Activated CD4-positive, alpha-beta T cell treated with anti-CD3 and anti-CD28 coated beads for 36 hours (primary cell): ENCODE results near the gene KMO. TPM values are rescaled to one million over a fixed set of nuclear protein-coding genes. Genes with fewer than 3 reads are reported as not detected.
A peak's percentile ranks its signal among the peaks of the same experiment; 100 is the strongest.

Source experiments
- ATAC-seq: fragments of 200-7000 bp; cut with Tn5 transposase; one replicate; pipeline ENCODE4 v1.10.0; 2021; ENCODE audit warnings: mild to moderate bottlenecking, moderate library complexity
- CTCF ChIA-PET: fragments of 350-600 bp; sonication (Branson Sonifier 250); formaldehyde crosslinking; loops from one replicate; lab custom pipeline; 2021; ENCODE audit warnings: antibody characterized with exemption; lab: Charles Lee
- POLR2A ChIA-PET: fragments of 350-600 bp; sonication (Branson Sonifier 250); formaldehyde crosslinking; loops from one replicate; lab custom pipeline; 2021; ENCODE audit warnings: antibody characterized with exemption, inconsistent platforms; lab: Charles Lee
- DNase-seq: peaks from one replicate; pipeline ENCODE4 v3.0.0-alpha.2; 2020
- H3K27ac Mint-ChIP-seq: one replicate; pipeline ENCODE4 v1.8.0; 2021; ENCODE audit warnings: mixed read lengths
- H3K27me3 Mint-ChIP-seq: one replicate; pipeline ENCODE4 v1.8.0; 2021; ENCODE audit warnings: mixed read lengths
- H3K36me3 Mint-ChIP-seq: one replicate; pipeline ENCODE4 v1.8.0; 2021; ENCODE audit warnings: low read depth, mixed read lengths
- H3K4me1 Mint-ChIP-seq: one replicate; pipeline ENCODE4 v1.8.0; 2021; ENCODE audit warnings: mixed read lengths
- H3K4me3 Mint-ChIP-seq: one replicate; pipeline ENCODE4 v1.8.0; 2021; ENCODE audit warnings: mild to moderate bottlenecking, moderate library complexity, mixed read lengths
- H3K9me3 Mint-ChIP-seq: one replicate; pipeline ENCODE4 v1.8.0; 2021; ENCODE audit warnings: low read depth, mixed read lengths
- intact Hi-C, 2 experiments: fragments of 100-400 bp; cut with DNase I in 1 of 2; cut with micrococcal nuclease in 1 of 2; formaldehyde crosslinking; loops; one replicate each; pipeline versions ENCODE4 v1.14.2 to v1.15.1; 2022 to 2024; cut with DNase I, micrococcal nuclease
- total RNA-seq, 2 experiments: library from RNA; stranded (reverse); gene quantifications; one replicate each; pipeline ENCODE4 v1.2.3, GENCODE V29; 2021

Gene KMO
- total RNA-seq, 2 experiments from 2014 or later: 0.33 TPM; not detected in 1

- intact Hi-C loops: no loop called here
- Mint-ChIP-seq H3K4me1 (no peaks in the 10 kb centered on the region), H3K4me3 (no peak overlapping the region), H3K27ac (no peak overlapping the region), H3K36me3 (no peaks in the 10 kb centered on the region), H3K27me3 (peaks cover 2% of the 10 kb centered on the region), H3K9me3 (no peaks in the 10 kb centered on the region)
- ATAC-seq (no peak), DNase-seq (no peak)
- CTCF ChIA-PET: interaction anchor here (0.9 kb wide), 1 partner anchor 29 kb away, joined by 3 read pairs; no protein-coding TSS in a partner anchor
- POLR2A ChIA-PET: no interaction called here
These were observed 28.1 kb downstream of the KMO start for GRCh38 chr1:241560146-241560848.

DNA sequence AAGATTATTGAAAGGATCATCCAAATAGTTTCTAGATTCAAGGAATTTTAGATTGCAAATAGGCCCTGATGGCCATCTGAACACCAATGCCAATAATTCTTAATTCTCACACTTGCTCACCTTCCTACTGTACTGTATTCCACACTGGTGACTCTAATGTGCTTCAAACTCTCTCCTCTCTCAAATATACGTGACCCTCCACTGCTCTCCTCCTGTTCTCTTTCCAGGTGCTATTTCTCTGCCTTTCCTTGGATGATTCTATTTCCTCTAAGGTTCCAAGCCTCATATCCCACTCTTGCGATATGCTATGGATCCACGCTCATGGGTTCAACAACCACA, 28.6 kb downstream of the KMO start:
- CTCF ChIA-PET: no interaction called here
- H3K9me3 Mint-ChIP-seq: no peaks in the 10 kb centered on the region
- ATAC-seq: no peak
- intact Hi-C loops: no loop called here
- no peak overlapping the region for H3K4me3 Mint-ChIP-seq
- peaks cover 2% of the 10 kb centered on the region for H3K27me3 Mint-ChIP-seq
- no peaks in the 10 kb centered on the region for H3K4me1 Mint-ChIP-seq
- no peak for DNase-seq
- no peaks in the 10 kb centered on the region for H3K36me3 Mint-ChIP-seq
- POLR2A ChIA-PET: no interaction called here
- no peak overlapping the region for H3K27ac Mint-ChIP-seq

DNA sequence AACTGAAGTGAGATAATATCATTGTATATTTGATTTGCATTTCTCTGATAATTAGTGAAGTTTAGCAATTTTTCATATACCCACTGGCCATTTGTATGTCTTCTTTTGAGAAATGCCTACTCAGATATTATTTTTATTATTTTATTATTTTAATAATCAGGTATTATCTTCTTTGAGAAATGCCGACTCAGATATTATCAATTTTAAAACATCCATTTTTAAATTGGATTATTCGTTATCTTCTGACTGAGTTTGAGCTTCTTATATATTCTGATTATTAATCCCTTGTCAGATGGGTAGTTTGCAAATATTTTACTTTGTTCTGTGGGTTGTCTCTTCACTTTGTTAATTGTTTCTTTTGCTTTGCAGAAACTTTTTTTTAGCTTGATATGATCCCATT, 37.7 kb downstream of the KMO start:
- peaks cover 9% of the 10 kb centered on the region for H3K27me3 Mint-ChIP-seq
- no peak for DNase-seq
- ATAC-seq: no peak
- ChIA-PET POLR2A (interaction anchor here (0.7 kb wide), 1 partner anchor 986 kb away, joined by 3 read pairs; no protein-coding TSS in a partner anchor), CTCF (no interaction called here)
- no peaks in the 10 kb centered on the region for H3K36me3 Mint-ChIP-seq
- H3K4me1 Mint-ChIP-seq: no peaks in the 10 kb centered on the region
- intact Hi-C loops: no loop called here
- no peak overlapping the region for H3K4me3 Mint-ChIP-seq
- H3K27ac Mint-ChIP-seq: no peak overlapping the region
- H3K9me3 Mint-ChIP-seq: no peaks in the 10 kb centered on the region

DNA sequence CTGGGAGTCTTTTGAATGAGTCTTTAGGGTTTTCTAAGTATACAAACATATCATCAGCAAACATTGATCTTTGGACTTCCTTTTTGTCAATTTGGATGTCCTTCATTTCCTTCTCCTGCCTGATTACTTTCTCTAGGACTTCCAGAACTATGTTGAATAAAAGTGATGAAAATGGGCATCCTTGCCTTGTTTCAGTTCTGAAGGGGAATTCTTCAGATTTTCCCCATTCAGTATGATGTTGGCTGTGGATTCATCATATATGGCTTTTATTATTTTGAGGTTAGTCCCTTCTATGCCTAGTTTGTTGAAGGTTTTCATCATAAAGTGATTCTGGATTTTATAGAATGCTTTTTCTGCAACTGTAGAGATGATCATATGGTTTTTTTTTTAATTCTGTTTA, 42.0 kb downstream of the KMO start:
- ATAC-seq: no peak
- Mint-ChIP-seq H3K27ac (no peak overlapping the region), H3K36me3 (no peaks in the 10 kb centered on the region), H3K4me3 (no peak overlapping the region), H3K4me1 (no peaks in the 10 kb centered on the region), H3K27me3 (peaks cover 19% of the 10 kb centered on the region), H3K9me3 (peaks cover 16% of the 10 kb centered on the region)
- POLR2A ChIA-PET: interaction anchor here (0.6 kb wide), 1 partner anchor 103 kb away, joined by 3 read pairs; no protein-coding TSS in a partner anchor
- intact Hi-C loops: no loop called here
- DNase-seq: no peak
- CTCF ChIA-PET: no interaction called here

DNA sequence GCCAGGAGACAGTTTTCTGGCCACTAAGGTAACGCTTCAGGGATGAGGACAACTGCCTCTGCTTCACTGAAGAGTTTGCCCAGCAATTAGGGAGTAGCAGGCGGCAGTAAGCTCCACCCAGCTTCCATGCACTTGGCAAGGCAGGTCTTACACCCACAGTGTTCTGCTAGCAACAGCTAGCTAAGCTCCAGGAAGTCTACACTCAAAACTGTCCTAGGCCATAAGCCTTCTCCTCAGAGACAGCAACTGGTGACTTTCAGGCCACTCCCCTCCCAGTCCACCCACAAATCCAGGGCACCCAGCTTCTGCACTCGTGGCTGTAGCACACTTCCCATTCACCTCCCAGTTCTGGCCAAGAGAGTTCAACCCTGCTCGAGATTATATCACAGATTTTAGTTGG, 47.3 kb downstream of the KMO start:
- Mint-ChIP-seq H3K36me3 (no peaks in the 10 kb centered on the region), H3K4me3 (no peak overlapping the region), H3K27ac (no peak overlapping the region), H3K27me3 (peaks cover 22% of the 10 kb centered on the region), H3K9me3 (peaks cover 20% of the 10 kb centered on the region), H3K4me1 (no peaks in the 10 kb centered on the region)
- peak; percentile 65 for ATAC-seq
- ChIA-PET CTCF (no interaction called here), POLR2A (interaction anchor here (0.5 kb wide), 1 partner anchor 60 kb away, joined by 3 read pairs; the partner anchor contains the start of gene FH)
- no peak for DNase-seq
- intact Hi-C loops: no loop called here

DNA sequence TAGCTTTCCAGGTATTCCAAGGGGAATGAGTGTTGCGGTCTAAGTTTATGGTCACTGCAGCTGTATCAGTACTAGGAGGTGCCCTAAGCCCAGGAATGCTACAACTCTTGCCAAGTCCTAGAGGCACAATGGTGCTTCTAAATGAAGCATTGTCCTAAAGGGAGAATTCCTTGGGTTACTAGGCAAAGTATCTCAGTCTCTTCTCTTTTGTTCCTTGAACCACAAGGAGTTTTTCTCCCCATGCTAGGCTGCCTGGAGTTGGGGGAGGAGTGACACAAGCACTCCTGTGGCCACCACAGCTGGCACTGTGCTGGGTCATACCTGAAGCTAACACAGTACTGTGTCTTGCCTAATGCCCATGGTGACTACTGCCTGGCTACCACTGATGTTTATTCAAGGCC, 50.7 kb downstream of the KMO start:
- Mint-ChIP-seq H3K9me3 (peaks cover 10% of the 10 kb centered on the region), H3K4me1 (no peaks in the 10 kb centered on the region), H3K36me3 (no peaks in the 10 kb centered on the region), H3K4me3 (no peak overlapping the region), H3K27me3 (peaks cover 8% of the 10 kb centered on the region), H3K27ac (no peak overlapping the region)
- ChIA-PET CTCF (interaction anchor here (2.7 kb wide), 1 partner anchor 29 kb away, joined by 11 read pairs; no protein-coding TSS in a partner anchor), POLR2A (no interaction called here)
- ATAC-seq (no peak), DNase-seq (no peak)
- intact Hi-C loops: no loop called here

- Mint-ChIP-seq H3K4me1 (peaks cover 15% of the 10 kb centered on the region), H3K27ac (no peak overlapping the region), H3K27me3 (peaks cover 4% of the 10 kb centered on the region), H3K4me3 (no peak overlapping the region), H3K9me3 (peaks cover 1% of the 10 kb centered on the region), H3K36me3 (no peaks in the 10 kb centered on the region)
- ChIA-PET POLR2A (no interaction called here), CTCF (interaction anchor here (0.6 to 1.7 kb wide), 3 partner anchors 30 to 121 kb away, joined by 3 to 7 read pairs (median 3); no protein-coding TSS in a partner anchor)
- ATAC-seq (no peak), DNase-seq (no peak)
- intact Hi-C loops: no loop called here
These were observed 54.8 kb downstream of the KMO start for GRCh38 chr1:241586905-241587512.

GRCh38 chr1:241589521-241589920, 57.3 kb downstream of the KMO start:
- CTCF ChIA-PET: interaction anchor here (0.6 to 1.7 kb wide), 3 partner anchors 17 to 292 kb away, joined by 3 to 5 read pairs (median 4); no protein-coding TSS in a partner anchor
- H3K36me3 Mint-ChIP-seq: peaks cover 6% of the 10 kb centered on the region
- intact Hi-C loops: no loop called here
- ATAC-seq (no peak), DNase-seq (no peak)
- no peak overlapping the region for H3K4me3 Mint-ChIP-seq
- H3K4me1 Mint-ChIP-seq: peaks cover 34% of the 10 kb centered on the region
- H3K27me3 Mint-ChIP-seq: no peaks in the 10 kb centered on the region
- POLR2A ChIA-PET: no interaction called here
- no peaks in the 10 kb centered on the region for H3K9me3 Mint-ChIP-seq
- no peak overlapping the region for H3K27ac Mint-ChIP-seq

DNA sequence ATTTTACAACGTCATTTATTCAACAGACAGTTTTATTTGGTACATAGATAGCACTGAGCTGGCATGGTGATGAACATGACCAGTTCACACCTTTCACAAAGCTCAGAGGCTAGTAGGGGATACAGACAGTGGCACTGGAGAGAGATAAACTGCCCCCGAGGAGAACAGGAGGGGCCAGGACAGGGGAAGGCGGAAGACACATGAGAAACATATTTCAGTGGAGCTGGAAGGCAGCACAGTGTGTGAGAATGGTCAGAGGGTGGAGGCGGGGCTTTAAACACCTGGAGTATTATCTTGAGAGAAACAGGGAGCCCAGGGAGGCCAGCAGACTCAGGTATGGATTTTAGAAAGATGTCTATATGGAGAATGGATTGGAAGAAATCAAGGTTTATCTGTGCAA, 58.5 kb downstream of the KMO start:
- Mint-ChIP-seq H3K36me3 (peaks cover 9% of the 10 kb centered on the region), H3K9me3 (no peaks in the 10 kb centered on the region), H3K4me3 (no peak overlapping the region), H3K27ac (peak overlapping the region; percentile 49), H3K4me1 (peaks cover 34% of the 10 kb centered on the region), H3K27me3 (no peaks in the 10 kb centered on the region)
- no peak for DNase-seq
- no peak for ATAC-seq
- ChIA-PET POLR2A (no interaction called here), CTCF (interaction anchor here (0.5 to 2.2 kb wide), 5 partner anchors 18 to 283 kb away, joined by 3 to 8 read pairs (median 3); no protein-coding TSS in a partner anchor)
- intact Hi-C loops: no loop called here

DNA sequence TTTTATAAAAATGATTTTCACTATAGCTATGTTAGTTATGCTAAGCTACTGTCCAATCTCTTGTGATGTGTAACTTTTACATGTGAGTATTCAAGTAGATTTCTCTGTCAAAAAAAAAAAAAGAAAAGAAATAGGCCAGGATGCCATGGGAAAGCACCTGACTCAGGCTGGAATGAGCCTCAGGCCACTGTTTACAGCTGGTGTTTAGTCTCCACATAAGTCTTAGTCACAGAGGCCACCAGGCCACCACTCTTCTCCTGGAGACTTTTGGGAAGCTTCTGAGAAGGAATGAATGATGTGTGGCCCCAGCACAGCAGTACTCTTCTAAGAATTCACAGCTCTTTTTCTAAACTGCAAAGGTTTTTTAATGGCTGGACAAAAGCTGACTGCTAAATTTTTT, 59.1 kb downstream of the KMO start:
- no peaks in the 10 kb centered on the region for H3K27me3 Mint-ChIP-seq
- POLR2A ChIA-PET: no interaction called here
- intact Hi-C loops: no loop called here
- peak overlapping the region; percentile 85 for H3K27ac Mint-ChIP-seq
- peaks cover 9% of the 10 kb centered on the region for H3K36me3 Mint-ChIP-seq
- no peaks in the 10 kb centered on the region for H3K9me3 Mint-ChIP-seq
- DNase-seq: peak; percentile 22
- peaks cover 34% of the 10 kb centered on the region for H3K4me1 Mint-ChIP-seq
- no peak overlapping the region for H3K4me3 Mint-ChIP-seq
- CTCF ChIA-PET: interaction anchor here (0.6 to 2.2 kb wide), 4 partner anchors 19 to 61 kb away, joined by 3 to 8 read pairs (median 4); no protein-coding TSS in a partner anchor
- ATAC-seq: no peak

GRCh38 chr1:241591736-241592135, 59.6 kb downstream of the KMO start:
- CTCF ChIA-PET: interaction anchor here (1.0 to 2.2 kb wide), 3 partner anchors 17 to 41 kb away, joined by 3 to 8 read pairs (median 6); no protein-coding TSS in a partner anchor
- intact Hi-C loops: loop anchor here (1.0 to 2.0 kb wide), 5 partner anchors 39 to 86 kb away; partner anchors contain the start of gene KMO (in 1 of the 2)
- peaks cover 34% of the 10 kb centered on the region for H3K4me1 Mint-ChIP-seq
- H3K27ac Mint-ChIP-seq: peak overlapping the region; percentile 85
- H3K36me3 Mint-ChIP-seq: peaks cover 9% of the 10 kb centered on the region
- H3K4me3 Mint-ChIP-seq: no peak overlapping the region
- DNase-seq: no peak
- ATAC-seq: no peak
- no peaks in the 10 kb centered on the region for H3K27me3 Mint-ChIP-seq
- H3K9me3 Mint-ChIP-seq: no peaks in the 10 kb centered on the region
- POLR2A ChIA-PET: no interaction called here
